ENCODE measurements around the gene SNRNP200. TPM values are rescaled to one million over a fixed set of nuclear protein-coding genes. Genes with fewer than 3 reads are reported as not detected.

SNRNP200 gene
- total RNA-seq, 6 experiments from 2014 or later = 88.0 to 106 (median 93.3) TPM

DNA sequence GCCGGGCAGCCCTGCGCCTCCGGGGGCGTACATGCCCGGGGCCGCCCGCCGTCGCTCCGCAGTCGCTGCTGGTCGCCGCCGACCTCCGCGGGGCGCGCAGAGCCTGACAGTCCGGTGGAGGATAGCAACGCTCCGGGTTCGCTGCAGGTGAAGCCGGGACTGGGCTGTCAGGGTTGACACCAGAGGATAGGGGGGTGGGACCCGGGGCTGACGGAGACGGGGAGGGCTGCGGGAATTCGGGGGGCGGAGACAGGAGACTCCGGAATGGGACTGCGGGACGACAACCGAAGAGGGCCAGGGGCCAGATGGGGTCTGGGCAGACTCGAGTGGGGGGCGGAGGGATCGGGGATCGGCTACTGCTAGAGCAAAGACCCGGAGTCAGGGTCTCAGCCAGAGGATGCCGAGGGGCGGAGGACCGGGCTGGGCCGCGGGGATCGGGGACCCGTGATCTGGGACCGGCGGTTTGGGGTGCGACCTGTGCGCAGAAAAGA, 40.0 kb downstream of the SNRNP200 start:
- Mint-ChIP-seq H3K36me3 (ENCODE audit: low read depth) (peaks cover 24% of the 10 kb centered on the region), H3K27me3 (ENCODE audit: insufficient read depth) (peaks cover 5% of the 10 kb centered on the region), H3K9me3 (no peaks in the 10 kb centered on the region), H3K4me3 (peak overlapping the region; percentile 99), H3K4me1 (ENCODE audit: low read depth) (peaks cover 55% of the 10 kb centered on the region), H3K27ac (peak overlapping the region; percentile 55)
- TF ChIP-seq, protein P1, sequence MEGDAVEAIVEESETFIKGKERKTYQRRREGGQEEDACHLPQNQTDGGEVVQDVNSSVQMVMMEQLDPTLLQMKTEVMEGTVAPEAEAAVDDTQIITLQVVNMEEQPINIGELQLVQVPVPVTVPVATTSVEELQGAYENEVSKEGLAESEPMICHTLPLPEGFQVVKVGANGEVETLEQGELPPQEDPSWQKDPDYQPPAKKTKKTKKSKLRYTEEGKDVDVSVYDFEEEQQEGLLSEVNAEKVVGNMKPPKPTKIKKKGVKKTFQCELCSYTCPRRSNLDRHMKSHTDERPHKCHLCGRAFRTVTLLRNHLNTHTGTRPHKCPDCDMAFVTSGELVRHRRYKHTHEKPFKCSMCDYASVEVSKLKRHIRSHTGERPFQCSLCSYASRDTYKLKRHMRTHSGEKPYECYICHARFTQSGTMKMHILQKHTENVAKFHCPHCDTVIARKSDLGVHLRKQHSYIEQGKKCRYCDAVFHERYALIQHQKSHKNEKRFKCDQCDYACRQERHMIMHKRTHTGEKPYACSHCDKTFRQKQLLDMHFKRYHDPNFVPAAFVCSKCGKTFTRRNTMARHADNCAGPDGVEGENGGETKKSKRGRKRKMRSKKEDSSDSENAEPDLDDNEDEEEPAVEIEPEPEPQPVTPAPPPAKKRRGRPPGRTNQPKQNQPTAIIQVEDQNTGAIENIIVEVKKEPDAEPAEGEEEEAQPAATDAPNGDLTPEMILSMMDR (IDR thresholded peaks at IDR 0.05) = no peak
- no peak for DNase-seq

DNA sequence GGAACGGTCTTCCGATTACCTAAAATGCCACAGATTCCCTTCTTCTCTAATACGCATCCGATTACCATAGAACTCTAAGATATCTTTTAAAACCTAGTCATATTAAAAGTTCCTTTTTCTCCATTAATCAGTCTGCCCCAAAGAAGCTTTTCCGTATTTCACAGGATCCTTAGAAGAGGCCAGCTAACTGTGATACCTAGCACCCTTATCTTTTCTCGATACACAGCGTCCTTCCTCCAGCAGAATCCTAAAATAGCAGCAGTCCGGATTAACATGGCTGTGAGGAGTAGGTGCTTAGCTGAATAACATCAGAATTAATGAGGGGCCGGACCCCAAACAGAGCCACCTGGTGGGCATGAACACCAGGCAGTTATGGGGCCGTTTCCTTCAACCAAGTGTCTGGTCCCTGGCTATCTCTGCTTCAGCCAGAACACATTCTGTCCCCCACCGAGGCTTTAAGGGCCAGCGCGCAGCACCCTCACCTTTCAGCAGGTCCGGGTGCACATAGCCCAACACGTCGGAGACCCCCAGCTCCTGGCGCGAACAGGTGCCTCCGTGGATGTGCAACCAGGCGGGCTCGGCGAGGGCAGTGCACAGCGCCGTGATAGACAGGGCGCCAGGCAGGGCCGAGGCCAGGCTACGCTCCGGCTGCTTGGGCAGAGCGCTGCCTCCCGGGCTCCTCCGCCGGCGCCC, 40.5 kb downstream of the SNRNP200 start:
- Mint-ChIP-seq H3K27ac (peak overlapping the region; percentile 55), H3K9me3 (no peaks in the 10 kb centered on the region), H3K4me3 (peak overlapping the region; percentile 99), H3K27me3 (ENCODE audit: insufficient read depth) (peaks cover 5% of the 10 kb centered on the region), H3K4me1 (ENCODE audit: low read depth) (peaks cover 61% of the 10 kb centered on the region), H3K36me3 (ENCODE audit: low read depth) (peaks cover 24% of the 10 kb centered on the region)
- TF ChIP-seq, protein P1 (IDR thresholded peaks at IDR 0.05) = peak; percentile 79
- DNase-seq = peak; percentile 42

DNA sequence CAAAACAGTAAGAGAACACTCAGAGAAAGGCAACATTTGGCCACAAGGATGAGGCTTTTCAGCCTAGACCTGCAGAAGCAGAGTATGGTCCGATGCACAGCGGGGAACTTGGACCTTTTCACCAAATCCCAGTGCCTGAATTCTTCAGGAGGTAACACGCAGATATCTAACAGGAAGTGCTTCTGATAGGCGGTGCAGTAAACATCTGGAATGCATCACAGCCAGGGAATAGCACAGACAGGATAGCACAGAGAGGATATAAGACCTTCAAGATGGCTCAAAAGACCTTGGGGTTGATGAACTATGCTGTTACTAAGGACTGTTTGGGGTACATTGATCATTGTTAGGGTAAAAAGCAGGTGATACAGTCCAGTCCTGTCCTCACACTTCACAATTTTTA, 41.3 kb downstream of the SNRNP200 start:
- TF ChIP-seq, protein P1 (IDR thresholded peaks at IDR 0.05) = no peak
- Mint-ChIP-seq H3K27me3 (ENCODE audit: insufficient read depth) (peaks cover 5% of the 10 kb centered on the region), H3K4me1 (ENCODE audit: low read depth) (peaks cover 68% of the 10 kb centered on the region), H3K36me3 (ENCODE audit: low read depth) (peaks cover 24% of the 10 kb centered on the region), H3K4me3 (peak overlapping the region; percentile 99), H3K27ac (no peak overlapping the region), H3K9me3 (no peaks in the 10 kb centered on the region)
- DNase-seq = no peak

DNA sequence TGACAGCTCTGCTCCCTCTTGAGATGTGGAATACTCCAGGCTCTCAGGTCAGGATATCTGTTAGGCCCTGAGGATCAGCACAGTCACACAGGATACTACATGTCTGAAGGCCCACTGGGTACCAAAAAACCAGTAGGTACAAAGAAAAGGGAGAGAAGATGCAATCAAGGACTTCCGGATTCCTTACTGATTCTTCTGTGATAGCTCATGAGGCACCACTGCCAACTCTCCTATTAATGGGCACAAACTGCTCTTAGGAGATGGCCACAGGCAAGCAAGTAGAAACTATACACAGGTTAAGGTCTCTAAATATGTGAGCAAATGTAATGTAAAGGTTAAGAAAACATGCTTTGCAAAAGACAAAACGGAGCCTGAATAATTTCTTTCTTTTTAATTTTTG, 43.0 kb downstream of the SNRNP200 start:
- Mint-ChIP-seq H3K36me3 (ENCODE audit: low read depth) (peaks cover 12% of the 10 kb centered on the region), H3K4me3 (peak overlapping the region; percentile 42; the same call in 1 of the 2 replicates), H3K4me1 (ENCODE audit: low read depth) (peaks cover 77% of the 10 kb centered on the region), H3K27ac (peak overlapping the region; percentile 72; the same call in 1 of the 2 replicates), H3K9me3 (no peaks in the 10 kb centered on the region), H3K27me3 (ENCODE audit: insufficient read depth) (peaks cover 5% of the 10 kb centered on the region)
- TF ChIP-seq, protein P1 (IDR thresholded peaks at IDR 0.05) = no peak
- no peak for DNase-seq

DNA sequence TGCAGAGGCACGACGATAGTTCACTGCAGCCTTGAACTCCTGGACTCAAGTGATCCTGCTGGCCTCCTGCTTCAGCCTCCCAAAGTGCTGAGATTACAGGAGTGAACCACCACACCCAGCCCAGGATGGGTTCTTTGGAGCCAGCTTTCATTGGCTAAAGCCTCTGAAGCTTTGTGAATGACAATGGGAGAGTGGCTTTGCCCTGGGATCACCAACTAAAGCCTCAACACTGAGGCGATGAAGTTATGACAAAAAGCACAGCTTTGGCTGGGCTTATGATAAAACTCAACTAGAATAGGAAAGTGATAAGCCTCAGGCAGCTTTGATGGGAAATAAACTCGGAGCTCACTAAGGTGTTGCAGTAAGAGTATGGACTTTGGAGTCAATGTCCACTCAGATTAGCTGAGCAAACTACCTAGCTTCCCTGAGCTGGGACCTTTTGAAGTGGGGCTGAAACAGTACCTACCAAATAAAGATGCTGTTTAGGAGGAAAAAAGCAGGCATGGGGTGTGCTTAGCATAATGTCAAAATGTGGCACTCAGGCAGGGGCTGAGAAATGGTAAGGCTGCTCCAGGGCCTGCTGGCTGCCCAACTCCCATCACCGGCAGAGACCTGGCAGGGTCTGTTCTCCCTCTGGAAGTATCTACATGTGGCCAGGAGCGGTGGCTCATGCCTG, 43.9 kb downstream of the SNRNP200 start:
- TF ChIP-seq, protein P1 (IDR thresholded peaks at IDR 0.05) = no peak
- Mint-ChIP-seq H3K36me3 (ENCODE audit: low read depth) (peaks cover 10% of the 10 kb centered on the region), H3K27me3 (ENCODE audit: insufficient read depth) (peaks cover 3% of the 10 kb centered on the region), H3K4me3 (no peak overlapping the region), H3K27ac (peak overlapping the region; percentile 77), H3K4me1 (ENCODE audit: low read depth) (peaks cover 69% of the 10 kb centered on the region), H3K9me3 (no peaks in the 10 kb centered on the region)
- DNase-seq = no peak

Data from HFFc6 (cell line).